Measurements from ENCODE around the gene IRF5.
A peak's percentile ranks its signal among the peaks of the same experiment; 100 is the strongest.

IRF5 gene

GRCh38 chr7:128921866-128922440 lies 15.8 kb upstream of the IRF5 start:
- DNase-seq: peak; percentile 18

- peak; percentile 12 for DNase-seq
These were observed 15.0 kb upstream of the IRF5 start for GRCh38 chr7:128922496-128923410.

GRCh38 chr7:128923411-128923800 lies 14.3 kb upstream of the IRF5 start:
- no peak for DNase-seq

GRCh38 chr7:128924707-128925588 lies 12.8 kb upstream of the IRF5 start:
- DNase-seq: no peak

GRCh38 chr7:128928159-128928813 lies 9.4 kb upstream of the IRF5 start:
- DNase-seq: no peak

- no peak for DNase-seq
These were observed 8.6 kb upstream of the IRF5 start for GRCh38 chr7:128928882-128929788.

- no peak for DNase-seq
These were observed 6.4 kb upstream of the IRF5 start for GRCh38 chr7:128931190-128931798.

GRCh38 chr7:128931965-128932861 lies 5.5 kb upstream of the IRF5 start:
- DNase-seq: no peak

- DNase-seq: no peak
These were observed 4.9 kb upstream of the IRF5 start for GRCh38 chr7:128932862-128933179.

GRCh38 chr7:128933180-128933891 lies 4.4 kb upstream of the IRF5 start:
- no peak for DNase-seq

- no peak for DNase-seq
These were observed 3.1 kb upstream of the IRF5 start for GRCh38 chr7:128934361-128935341.

GRCh38 chr7:128935342-128935730 lies 2.4 kb upstream of the IRF5 start:
- no peak for DNase-seq

GRCh38 chr7:128936798-128937197 lies 929 bp upstream of the IRF5 start:
- no peak for DNase-seq

- no peak for DNase-seq
These were observed 468 bp upstream of the IRF5 start for GRCh38 chr7:128937271-128937646.

GRCh38 chr7:128938544-128939074 lies 882 bp downstream of the IRF5 start:
- peak; percentile 59 for DNase-seq

GRCh38 chr7:128939075-128939860 lies 1.5 kb downstream of the IRF5 start:
- peak; percentile 52 for DNase-seq

- DNase-seq: peak; percentile 46
These were observed 2.2 kb downstream of the IRF5 start for GRCh38 chr7:128939861-128940410.
